Smooth muscle cell (in vitro differentiated cells): Measurements from ENCODE around the gene RAB25. TPM values are rescaled to one million over a fixed set of nuclear protein-coding genes. Genes with fewer than 3 reads are reported as not detected.

ENCODE experiments used
- DNase-seq: peaks from one replicate; lab custom pipeline; 2025; ENCODE audit not compliant: unreplicated experiment; lab: John Stamatoyannopoulos, UW
- H2AFZ ChIP-seq: fragments of 200-600 bp; sonication (generic); 2 replicates; pipeline ENCODE4 v1.6.0; 2016; ENCODE audit warnings: antibody characterized with exemption, low read depth, mild to moderate bottlenecking
- H3F3A ChIP-seq: fragments of 200-600 bp; sonication (generic); 2 replicates; pipeline ENCODE4 v1.6.0; 2017; ENCODE audit warnings: antibody characterized with exemption, low read depth
- H3K27ac ChIP-seq: fragments of 200-600 bp; sonication (generic); 2 replicates; pipeline ENCODE4 v1.5.1; 2016; ENCODE audit warnings: low read depth, mild to moderate bottlenecking
- H3K27me3 ChIP-seq: fragments of 200-600 bp; sonication (generic); 2 replicates; pipeline ENCODE4 v1.6.1; 2016; ENCODE audit warnings: low read depth, mild to moderate bottlenecking
- H3K36me3 ChIP-seq: fragments of 200-600 bp; sonication (generic); 2 replicates; pipeline ENCODE4 v1.5.1; 2016; ENCODE audit warnings: low read depth
- H3K4me1 ChIP-seq: fragments of 200-600 bp; sonication (generic); 2 replicates; pipeline ENCODE4 v1.5.1; 2016; ENCODE audit warnings: low read depth
- H3K4me2 ChIP-seq: fragments of 200-600 bp; sonication (generic); 2 replicates; pipeline ENCODE4 v1.6.0; 2016; ENCODE audit warnings: mild to moderate bottlenecking
- H3K4me3 ChIP-seq: fragments of 200-600 bp; sonication (generic); 2 replicates; pipeline ENCODE4 v1.5.1; 2016; ENCODE audit warnings: mild to moderate bottlenecking
- H3K79me2 ChIP-seq: fragments of 200-600 bp; sonication (generic); 2 replicates; pipeline ENCODE4 v1.6.0; 2016; ENCODE audit warnings: low read depth, mild to moderate bottlenecking
- H3K9ac ChIP-seq: fragments of 200-600 bp; sonication (generic); 2 replicates; pipeline ENCODE4 v1.6.0; 2016; ENCODE audit warnings: low read depth
- H3K9me3 ChIP-seq: fragments of 200-600 bp; sonication (generic); replicated peaks from 2 replicates; pipeline ENCODE4 v1.5.1; 2016; ENCODE audit warnings: low read depth
- H4K20me1 ChIP-seq: fragments of 200-600 bp; sonication (generic); 2 replicates; pipeline ENCODE4 v1.6.0; 2016; ENCODE audit warnings: low read depth
- CTCF ChIP-seq: fragments of 200-600 bp; sonication (generic); IDR thresholded peaks from 2 replicates; pipeline ENCODE4 v1.5.1; 2017; ENCODE audit warnings: borderline replicate concordance, mild to moderate bottlenecking, antibody characterized with exemption; ENCODE audit not compliant: insufficient read depth, poor library complexity, severe bottlenecking
- WGBS: methylation state at CpG from one replicate; pipeline ENCODE4 v1.1.7; 2016; ENCODE audit warnings: low lambda C conversion rate; 5-methylcytosine and 5-hydroxymethylcytosine counted together
- polyA plus RNA-seq: library from polyadenylated mRNA; unstranded; fragments of >200 nt; fragmentation: Nextera tagmentation; extraction: Ambion mirVana; gene quantifications from 2 replicates; pipeline ENCODE4 v1.2.1, GENCODE V29; 2016
- total RNA-seq: library from RNA; depleted of rRNA; stranded (reverse); fragments of >200 nt; gene quantifications from 2 replicates; pipeline ENCODE4 v1.2.3, GENCODE V29; 2014

The RAB25 gene
- total RNA-seq (16.8 and 27.1 TPM in 2 replicates), polyA plus RNA-seq (8.9 and 53.5 TPM in 2 replicates)

GRCh38 chr1:156060937-156061636, at the start of gene RAB25:
Gene RAB25 (plus strand): TSS chr1:156061160. CDS start chr1:156061401, 241 bp downstream.
- no peak for DNase-seq
- no peaks in the 10 kb centered on the region for H3F3A ChIP-seq
- H3K27me3 ChIP-seq, result no peaks in the 10 kb centered on the region
- peak within 1 kb of the TSS; percentile 76 for H3K27ac ChIP-seq
- peaks cover 18% of the 10 kb centered on the region for H3K4me1 ChIP-seq
- H3K4me2 ChIP-seq, result peak within 1 kb of the TSS; percentile 73
- 31% methylated on average over 11 of the region's 11 CpGs for WGBS
- H3K4me3 ChIP-seq, result peak within 1 kb of the TSS; percentile 58
- no peaks in the 10 kb centered on the region for H3K79me2 ChIP-seq
- no peaks in the 10 kb centered on the region for H3K36me3 ChIP-seq
- no peaks in the 10 kb centered on the region for H3K9me3 ChIP-seq
- H4K20me1 ChIP-seq, result no peaks in the 10 kb centered on the region
- no peak for TF ChIP-seq CTCF
- no peak within 1 kb of the TSS for H2AFZ ChIP-seq
- H3K9ac ChIP-seq, result peak within 1 kb of the TSS; percentile 60

- Histone ChIP-seq H3K4me2 (no peak overlapping the region), H4K20me1 (peaks cover 82% of the 10 kb centered on the region), H3K36me3 (peaks cover 23% of the 10 kb centered on the region), H3K9ac (no peak overlapping the region), H2AFZ (no peak overlapping the region), H3K27me3 (no peaks in the 10 kb centered on the region), H3K4me1 (no peaks in the 10 kb centered on the region), H3F3A (peaks cover 23% of the 10 kb centered on the region), H3K27ac (no peak overlapping the region), H3K4me3 (no peak overlapping the region), H3K79me2 (peaks cover 20% of the 10 kb centered on the region), H3K9me3 (no peaks in the 10 kb centered on the region)
- no peak for DNase-seq
- 97% methylated on average over 4 of the region's 4 CpGs for WGBS
- TF ChIP-seq CTCF, result no peak
These were observed 48.7 kb upstream of the RAB25 start for GRCh38 chr1:156012051-156012817.

- no peak overlapping the region for H3K4me2 ChIP-seq
- TF ChIP-seq CTCF, result no peak
- WGBS, result 96% methylated on average over 7 of the region's 7 CpGs
These were observed 46.1 kb upstream of the RAB25 start for GRCh38 chr1:156014829-156015228.

More at GRCh38 chr1:156014829-156015228, 46.1 kb upstream of the RAB25 start:
- peaks cover 31% of the 10 kb centered on the region for H3F3A ChIP-seq
- peaks cover 78% of the 10 kb centered on the region for H4K20me1 ChIP-seq
- H3K4me1 ChIP-seq, result peaks cover 6% of the 10 kb centered on the region
- H3K4me3 ChIP-seq, result no peak overlapping the region
- H2AFZ ChIP-seq, result no peak overlapping the region
- H3K36me3 ChIP-seq, result peaks cover 15% of the 10 kb centered on the region
- DNase-seq, result no peak
- no peak overlapping the region for H3K27ac ChIP-seq
- H3K79me2 ChIP-seq, result peaks cover 46% of the 10 kb centered on the region
- H3K27me3 ChIP-seq, result no peaks in the 10 kb centered on the region
- no peak overlapping the region for H3K9ac ChIP-seq
- no peaks in the 10 kb centered on the region for H3K9me3 ChIP-seq
